Stimulated activated CD8-positive, alpha-beta memory T cell treated with anti-CD3 and anti-CD28 coated beads, Interleukin-4, amount 100 ng/mL, for 48 hours (primary cell): Measurements from ENCODE around the gene VDAC2.

Source experiments
- DNase-seq: peaks from one replicate; pipeline ENCODE4 v3.0.0-alpha.2; 2020

VDAC2 gene

DNA sequence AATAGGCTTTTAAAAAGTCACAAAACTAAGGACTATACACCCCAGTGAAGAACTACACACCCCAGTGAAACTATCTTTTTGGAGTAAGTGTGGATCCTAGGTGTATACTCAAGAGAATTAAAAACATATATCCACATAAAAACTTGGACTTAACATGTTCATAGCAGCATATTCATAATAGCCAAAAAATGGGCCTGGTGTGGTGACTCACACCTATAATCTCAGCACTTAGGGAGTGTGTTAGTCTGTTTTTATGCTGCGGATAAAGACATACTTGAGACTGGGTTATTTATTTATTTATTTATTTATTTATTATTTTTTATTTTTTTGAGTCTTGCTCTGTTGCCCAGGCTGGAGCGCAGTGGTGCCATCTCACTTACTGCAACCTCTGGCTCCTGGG, 44.1 kb downstream of the VDAC2 start:
- no peak for DNase-seq

DNA sequence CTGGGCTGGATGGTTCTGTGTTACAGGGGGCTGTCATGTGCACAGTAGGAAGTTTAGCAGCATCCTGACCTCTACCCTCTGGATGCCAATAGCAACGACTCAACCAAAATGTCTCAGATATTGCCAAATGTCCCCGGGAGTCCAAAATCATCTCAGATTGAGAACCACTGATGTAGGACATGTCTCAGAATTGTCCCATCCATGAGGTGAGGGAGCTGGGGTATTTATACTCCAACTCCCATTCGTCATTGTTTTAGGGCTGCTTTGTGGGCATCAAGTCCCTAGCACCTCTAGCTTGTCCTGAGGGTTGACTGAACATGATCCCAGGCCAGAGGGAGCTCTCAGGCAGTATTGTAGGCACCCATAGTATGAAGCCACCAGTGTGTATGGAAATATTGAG, 50.4 kb downstream of the VDAC2 start:
- DNase-seq: no peak

DNA sequence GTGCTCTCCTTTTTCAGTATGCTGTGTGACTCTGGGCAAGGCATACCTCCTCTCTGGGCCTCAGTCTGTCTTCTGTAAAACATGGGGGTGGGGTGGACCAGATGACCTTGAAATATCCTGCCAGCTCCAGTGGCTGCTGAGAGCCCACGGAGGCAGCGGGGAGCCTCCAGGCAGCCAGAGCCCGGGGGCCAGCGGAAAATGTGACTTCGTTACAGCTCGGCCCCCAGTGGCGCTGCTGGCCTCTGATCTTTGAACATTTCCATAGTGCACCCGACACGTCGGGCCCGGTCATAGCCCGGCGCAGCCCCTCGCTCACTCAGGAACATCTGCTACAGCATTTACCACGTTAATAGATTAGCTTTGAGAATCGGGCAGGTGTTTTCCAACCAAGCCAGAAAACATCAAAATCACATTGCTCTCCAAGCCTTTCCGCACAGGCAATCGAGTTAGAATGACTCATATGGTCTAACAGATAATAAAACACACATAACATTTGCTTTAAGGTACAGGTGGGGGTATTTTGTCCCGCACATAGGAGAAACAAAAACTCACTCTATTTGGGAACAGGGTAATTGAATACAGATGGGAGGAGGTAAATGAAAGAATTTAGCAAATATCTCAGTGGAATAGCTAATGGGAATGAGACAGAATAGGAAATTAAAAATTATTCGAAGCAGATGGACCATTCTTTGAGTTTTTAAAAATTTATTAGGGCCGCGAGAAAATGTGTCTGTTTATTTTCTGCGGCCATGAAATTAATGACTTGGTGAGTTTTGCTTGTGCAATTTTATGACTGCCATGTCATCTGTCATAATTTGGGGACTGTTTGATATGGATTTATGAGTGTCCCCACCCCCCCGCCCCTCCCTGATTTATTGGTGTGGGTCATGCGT, 51.5 kb downstream of the VDAC2 start:
- no peak for DNase-seq

DNA sequence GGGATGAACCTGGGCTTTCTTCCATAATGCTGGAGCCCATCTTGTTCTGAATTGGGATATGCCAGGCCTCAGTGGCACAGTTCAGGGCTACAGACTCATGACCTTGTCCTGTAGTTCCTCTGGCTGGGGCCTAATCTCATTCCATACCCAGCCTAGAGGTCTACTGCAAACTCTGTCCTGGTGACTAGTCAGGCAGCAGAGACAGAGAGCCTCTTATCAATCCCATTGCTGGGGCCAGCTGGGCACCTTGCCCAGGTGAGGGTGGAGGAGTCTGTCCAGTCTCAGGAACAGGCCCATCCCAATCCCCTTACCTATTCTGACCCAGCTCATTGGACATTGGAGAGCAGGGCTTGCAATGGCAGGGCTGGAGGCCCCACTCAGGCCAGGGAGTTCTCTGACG, 53.2 kb downstream of the VDAC2 start:
- no peak for DNase-seq

DNA sequence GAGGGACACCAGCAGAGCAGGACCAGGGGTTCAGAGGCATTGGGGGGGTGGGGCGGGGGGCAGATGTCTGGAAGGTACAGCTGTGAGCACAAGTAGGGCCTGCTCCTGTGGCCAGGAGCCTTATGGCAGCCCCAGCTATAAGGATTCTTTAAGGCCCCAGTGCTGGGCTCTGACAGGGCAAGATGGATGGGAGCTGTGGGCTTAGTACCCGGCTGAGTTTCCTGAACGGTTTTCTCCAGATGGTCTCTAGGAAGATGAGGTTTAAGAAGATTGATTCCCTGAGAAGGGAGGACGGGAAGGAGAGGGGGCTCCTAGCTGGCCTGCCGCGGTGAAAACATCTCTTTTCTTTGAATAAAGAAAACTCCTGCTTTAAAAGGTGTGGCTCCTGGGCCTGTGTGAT, 55.3 kb downstream of the VDAC2 start:
- no peak for DNase-seq

DNA sequence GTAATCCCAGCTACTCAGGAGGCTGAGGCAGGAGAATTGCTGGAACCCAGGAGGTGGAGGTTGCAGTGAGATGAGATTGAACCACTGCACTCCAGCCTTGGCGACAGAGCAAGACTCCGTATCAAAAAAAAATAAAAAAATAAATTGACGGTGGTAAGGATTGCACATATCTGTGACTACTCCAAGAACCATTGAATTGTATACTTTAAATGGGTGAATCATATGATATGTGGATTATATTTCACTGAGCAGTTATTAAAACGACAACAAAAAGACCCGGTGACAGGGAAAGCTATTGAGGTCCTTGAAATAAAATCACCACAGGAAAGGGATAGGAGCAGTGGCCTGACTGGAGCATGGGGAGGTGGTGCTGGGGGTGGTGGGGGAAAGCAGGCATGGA, 56.3 kb downstream of the VDAC2 start:
- no peak for DNase-seq

DNA sequence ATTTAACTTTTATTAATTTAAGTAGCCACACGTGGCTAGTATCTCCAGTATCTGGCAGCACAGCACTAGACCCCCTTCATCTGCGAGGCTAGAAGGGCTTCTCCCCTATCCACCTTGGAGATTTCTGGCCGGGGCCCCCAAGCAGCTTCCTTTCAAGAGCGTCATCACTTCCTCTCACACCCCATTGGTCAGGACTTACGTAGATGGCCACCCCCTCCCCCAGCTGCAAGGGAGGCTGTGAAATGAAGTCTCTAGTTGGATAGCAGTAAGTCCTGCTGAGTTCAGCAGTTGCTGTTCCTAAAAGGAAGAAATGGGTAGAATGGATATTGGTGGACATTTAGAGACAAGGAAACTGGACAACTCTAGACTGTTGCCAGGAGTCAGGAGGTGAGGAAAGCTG, 59.0 kb downstream of the VDAC2 start:
- no peak for DNase-seq

DNA sequence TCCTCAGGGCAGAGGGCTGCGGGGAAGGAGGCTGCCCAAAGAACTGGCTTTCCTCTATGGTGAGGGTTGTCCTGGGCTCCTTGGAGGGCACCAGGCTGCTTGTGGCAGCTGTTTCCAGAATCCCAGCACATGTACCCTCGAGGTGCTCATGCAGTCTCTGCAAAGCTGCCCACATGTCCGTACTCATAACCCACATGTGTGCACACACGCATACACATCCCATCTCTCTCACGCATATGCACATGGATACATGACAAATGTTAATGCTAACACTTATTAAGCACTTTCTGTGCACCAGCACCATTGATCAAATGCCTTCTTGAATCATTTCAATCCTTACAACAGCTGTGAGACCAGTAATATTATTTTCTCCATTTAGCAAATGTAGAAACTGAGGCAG, 61.5 kb downstream of the VDAC2 start:
- no peak for DNase-seq

DNA sequence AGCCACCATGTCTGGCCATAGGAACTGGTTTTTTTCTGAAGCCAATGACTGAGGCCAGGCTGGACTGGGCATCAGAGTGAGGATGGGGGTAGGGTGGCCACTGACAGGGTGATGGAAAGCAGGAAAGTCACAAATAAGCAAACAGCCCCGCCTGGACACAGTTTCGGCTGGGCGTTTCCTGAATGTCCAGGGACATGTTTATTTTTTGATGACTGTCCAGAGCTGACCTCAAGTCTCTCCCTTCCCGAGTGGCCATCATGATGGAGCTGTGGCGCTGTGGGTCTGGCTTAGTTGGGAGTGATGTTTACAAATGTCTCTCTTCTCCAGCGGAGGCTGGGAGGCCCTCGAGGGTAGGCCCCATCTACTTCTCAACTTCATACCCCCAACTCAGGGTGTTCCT, 62.3 kb downstream of the VDAC2 start:
- no peak for DNase-seq

DNA sequence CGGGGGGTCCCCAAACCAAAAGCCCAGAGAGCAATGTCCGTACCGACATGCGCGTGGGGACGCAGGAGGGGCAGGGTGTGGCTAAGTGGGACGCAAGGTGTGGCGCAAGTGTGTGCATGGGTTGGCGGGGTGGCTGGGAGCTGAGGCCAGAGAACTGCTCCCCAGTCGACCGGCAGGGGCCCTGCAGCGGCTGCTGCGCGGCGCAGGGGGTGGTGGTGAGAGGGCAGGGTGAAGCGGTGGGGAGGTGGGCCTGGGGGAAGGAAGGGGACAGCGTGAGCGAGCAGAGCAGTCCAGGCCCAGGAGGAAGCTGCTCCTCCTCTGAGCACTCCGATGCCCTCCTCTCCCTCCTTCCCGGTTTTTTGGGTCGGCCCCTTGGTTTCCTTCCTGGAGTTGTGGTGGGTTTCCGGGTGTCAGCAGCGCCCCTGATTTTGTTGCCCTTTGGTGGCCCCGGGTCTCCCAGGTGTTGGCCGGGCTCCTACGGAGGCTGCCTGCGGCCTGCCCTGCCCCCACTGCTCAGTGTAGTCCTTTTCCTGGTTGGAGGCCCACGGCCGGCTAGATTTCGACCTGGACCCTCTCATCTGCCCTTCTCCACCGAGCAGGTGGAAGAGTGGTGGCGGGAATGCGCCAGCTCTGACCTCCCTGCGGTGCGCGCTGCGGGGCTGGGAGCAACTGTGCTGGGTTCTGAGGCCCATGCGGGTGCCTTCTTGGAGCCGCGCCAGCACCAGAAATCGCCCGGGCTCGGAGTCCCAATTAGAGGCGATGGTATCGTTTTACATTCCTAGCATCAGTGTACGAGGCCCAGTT, 65.7 kb downstream of the VDAC2 start:
- DNase-seq: no peak

DNA sequence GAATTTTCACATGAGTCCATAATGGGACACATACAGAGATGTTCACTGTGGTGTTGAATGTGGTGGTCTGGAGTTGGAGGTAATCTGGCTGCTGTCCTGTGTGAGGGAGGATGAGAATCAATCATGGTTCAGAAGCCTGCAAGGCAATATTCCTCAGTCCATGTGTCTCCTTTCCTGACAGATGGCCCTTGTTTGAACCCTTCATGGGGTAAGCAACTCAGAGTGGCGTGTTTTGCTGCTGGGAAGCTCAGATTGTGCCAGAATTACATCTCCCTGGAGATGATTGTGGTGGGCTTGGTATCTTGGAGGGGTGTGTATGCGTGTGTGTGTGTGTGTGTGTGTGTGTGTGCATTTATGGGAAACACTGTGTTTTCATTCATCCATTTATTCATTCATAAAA, 69.6 kb downstream of the VDAC2 start:
- DNase-seq: no peak
